Osteocyte (in vitro differentiated cells): ENCODE measurements around the gene CDCP1. TPM values are rescaled to one million over a fixed set of nuclear protein-coding genes. Genes with fewer than 3 reads are reported as not detected.
"Not testable (repeated sequence)": the region's sequence is repeated elsewhere in the genome, so short reads cannot be mapped to it uniquely, and the experiment has no call there.

Experiments used
- DNase-seq: peaks from one replicate; pipeline ENCODE4 v3.0.0; 2021; ENCODE audit warnings: mixed read lengths; ENCODE audit not compliant: unreplicated experiment; ENCODE audit errors: extremely low spot score
- H3K27ac Mint-ChIP-seq: one replicate; pipeline ENCODE4 v1.8.0; 2021; ENCODE audit warnings: mild to moderate bottlenecking, mixed read lengths; ENCODE audit not compliant: unreplicated experiment
- H3K27me3 Mint-ChIP-seq: one replicate; pipeline ENCODE4 v1.8.0; 2021; ENCODE audit warnings: mixed read lengths; ENCODE audit not compliant: unreplicated experiment
- H3K36me3 Mint-ChIP-seq: one replicate; pipeline ENCODE4 v1.8.0; 2021; ENCODE audit warnings: mixed read lengths; ENCODE audit not compliant: unreplicated experiment
- H3K4me1 Mint-ChIP-seq: one replicate; pipeline ENCODE4 v1.8.0; 2021; ENCODE audit warnings: mixed read lengths; ENCODE audit not compliant: unreplicated experiment
- H3K4me3 Mint-ChIP-seq: one replicate; pipeline ENCODE4 v1.8.0; 2021; ENCODE audit warnings: mild to moderate bottlenecking, moderate library complexity, mixed read lengths; ENCODE audit not compliant: unreplicated experiment
- H3K9me3 Mint-ChIP-seq: one replicate; pipeline ENCODE4 v1.8.0; 2021; ENCODE audit warnings: mixed read lengths; ENCODE audit not compliant: unreplicated experiment
- CTCF ChIP-seq: fragments of 200-600 bp; sonication (generic); IDR thresholded peaks from 2 replicates; pipeline ENCODE4 v1.5.0; 2021; ENCODE audit warnings: antibody characterized with exemption, mild to moderate bottlenecking, moderate library complexity
- total RNA-seq: library from RNA; stranded (reverse); gene quantifications from 2 replicates; pipeline ENCODE4 v1.2.1, GENCODE V29; 2021

Gene CDCP1
- total RNA-seq, 1 donor from 2014 or later, result 2.3 TPM

- no peak for DNase-seq
- H3K4me3 Mint-ChIP-seq, result no peak overlapping the region
- no peaks in the 10 kb centered on the region for H3K36me3 Mint-ChIP-seq
- H3K9me3 Mint-ChIP-seq, result no peaks in the 10 kb centered on the region
- peak overlapping the region; percentile 75 for H3K27ac Mint-ChIP-seq
- peaks cover under 1% of the 10 kb centered on the region for H3K27me3 Mint-ChIP-seq
- peaks cover 60% of the 10 kb centered on the region for H3K4me1 Mint-ChIP-seq
- no peak for TF ChIP-seq CTCF
Measured at GRCh38 chr3:45055032-45055410, 91.2 kb downstream of the CDCP1 start.

GRCh38 chr3:45054196-45054857, 91.9 kb downstream of the CDCP1 start:
- Mint-ChIP-seq H3K4me1 (peaks cover 54% of the 10 kb centered on the region), H3K27ac (peak overlapping the region; percentile 75), H3K36me3 (no peaks in the 10 kb centered on the region), H3K27me3 (peaks cover 2% of the 10 kb centered on the region), H3K4me3 (no peak overlapping the region), H3K9me3 (no peaks in the 10 kb centered on the region)
- DNase-seq, result no peak
- no peak for TF ChIP-seq CTCF

GRCh38 chr3:45053805-45054195, 92.4 kb downstream of the CDCP1 start:
- not testable (repeated sequence) for H3K27ac Mint-ChIP-seq, DNase-seq, H3K4me3 Mint-ChIP-seq, H3K36me3 Mint-ChIP-seq, H3K27me3 Mint-ChIP-seq, H3K9me3 Mint-ChIP-seq
- peaks cover 49% of the 10 kb centered on the region for H3K4me1 Mint-ChIP-seq

DNA sequence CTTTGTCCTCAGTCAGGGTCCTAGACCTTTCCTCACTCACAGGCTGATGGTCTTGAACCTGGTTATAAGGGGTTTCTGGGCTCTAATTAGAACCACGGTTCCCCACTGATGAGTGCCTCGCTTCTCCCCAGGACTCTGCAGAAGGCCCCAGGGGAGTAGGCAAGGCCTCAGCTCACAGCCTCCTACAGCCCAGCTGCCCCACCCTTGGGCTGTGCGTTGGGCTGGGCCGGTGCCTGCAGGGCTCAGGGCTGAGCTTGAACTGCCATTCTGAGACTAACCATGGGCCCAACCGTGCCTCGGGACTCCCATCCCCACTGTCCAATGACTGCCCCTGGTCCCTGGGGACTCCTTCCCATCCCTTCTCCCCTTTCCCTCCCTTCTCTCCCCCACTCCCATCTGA, 94.5 kb downstream of the CDCP1 start:
- DNase-seq, result no peak
- Mint-ChIP-seq H3K9me3 (no peaks in the 10 kb centered on the region), H3K27ac (no peak overlapping the region), H3K27me3 (peaks cover 4% of the 10 kb centered on the region), H3K4me1 (peaks cover 30% of the 10 kb centered on the region), H3K4me3 (no peak overlapping the region), H3K36me3 (no peaks in the 10 kb centered on the region)
- TF ChIP-seq CTCF, result no peak

- Mint-ChIP-seq H3K4me3 (no peak overlapping the region), H3K27me3 (peaks cover 4% of the 10 kb centered on the region), H3K9me3 (no peaks in the 10 kb centered on the region), H3K27ac (no peak overlapping the region), H3K36me3 (no peaks in the 10 kb centered on the region), H3K4me1 (peaks cover 23% of the 10 kb centered on the region)
- DNase-seq, result no peak
- TF ChIP-seq CTCF, result no peak
Measured at GRCh38 chr3:45049807-45050206, 96.4 kb downstream of the CDCP1 start.

DNA sequence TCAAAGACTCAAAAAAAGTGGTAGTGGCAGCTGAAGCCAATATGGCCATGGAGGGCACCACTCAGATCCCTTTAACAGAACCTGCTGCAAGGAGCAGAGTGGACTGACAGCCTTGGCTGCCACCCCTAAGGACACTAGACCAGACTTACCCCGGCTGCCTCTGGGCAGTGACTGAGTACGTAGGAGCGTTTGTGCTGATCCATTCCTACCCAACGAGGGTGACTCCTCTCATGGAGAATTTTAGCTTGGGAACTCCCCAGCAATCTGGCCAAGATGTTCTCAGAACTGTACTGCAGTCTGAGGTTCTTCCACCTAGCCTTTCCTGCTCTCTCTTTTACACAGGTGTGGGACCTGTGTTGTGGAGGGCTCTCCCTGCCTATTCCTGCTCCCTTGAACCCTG, 97.9 kb downstream of the CDCP1 start:
- H3K9me3 Mint-ChIP-seq, result no peaks in the 10 kb centered on the region
- TF ChIP-seq CTCF, result no peak
- peaks cover 18% of the 10 kb centered on the region for H3K4me1 Mint-ChIP-seq
- H3K4me3 Mint-ChIP-seq, result no peak overlapping the region
- no peak overlapping the region for H3K27ac Mint-ChIP-seq
- no peak for DNase-seq
- peaks cover 4% of the 10 kb centered on the region for H3K27me3 Mint-ChIP-seq
- no peaks in the 10 kb centered on the region for H3K36me3 Mint-ChIP-seq
